Hepatocyte (in vitro differentiated cells): ENCODE data around the gene MBL2. TPM values are rescaled to one million over a fixed set of nuclear protein-coding genes. Genes with fewer than 3 reads are reported as not detected.

Source experiments
- DNase-seq: peaks from one replicate; pipeline ENCODE4 v3.0.0-alpha.2; 2016; ENCODE audit warnings: low spot score
- H2AFZ ChIP-seq: fragments of 200-600 bp; sonication (generic); 2 replicates; pipeline ENCODE4 v1.6.0; 2016; ENCODE audit warnings: antibody characterized with exemption, mild to moderate bottlenecking
- H3K27ac ChIP-seq: fragments of 200-600 bp; sonication (generic); 2 replicates; pipeline ENCODE4 v1.5.1; 2016; ENCODE audit warnings: mild to moderate bottlenecking
- H3K27me3 ChIP-seq: fragments of 200-600 bp; sonication (generic); 2 replicates; pipeline ENCODE4 v1.6.1; 2016
- H3K36me3 ChIP-seq: fragments of 200-600 bp; sonication (generic); replicated peaks from 2 replicates; pipeline ENCODE4 v1.5.1; 2016; ENCODE audit warnings: low read depth; ENCODE audit not compliant: insufficient read depth
- H3K4me1 ChIP-seq: fragments of 200-600 bp; sonication (generic); 2 replicates; pipeline ENCODE4 v1.5.1; 2016; ENCODE audit warnings: mild to moderate bottlenecking, moderate library complexity; ENCODE audit not compliant: insufficient read depth
- H3K4me2 ChIP-seq: fragments of 200-600 bp; sonication (generic); 2 replicates; pipeline ENCODE4 v1.6.0; 2016
- H3K4me3 ChIP-seq: fragments of 200-600 bp; sonication (generic); 2 replicates; pipeline ENCODE4 v1.5.1; 2016; ENCODE audit warnings: mild to moderate bottlenecking
- H3K79me2 ChIP-seq: fragments of 200-600 bp; sonication (generic); 2 replicates; pipeline ENCODE4 v1.6.0; 2017; ENCODE audit warnings: mild to moderate bottlenecking
- H3K9me2 ChIP-seq: fragments of 200-600 bp; sonication (generic); replicated peaks from 2 replicates; pipeline ENCODE4 v1.6.0; 2017; ENCODE audit warnings: mild to moderate bottlenecking; ENCODE audit not compliant: insufficient read depth
- H3K9me3 ChIP-seq: fragments of 200-600 bp; sonication (generic); 2 replicates; pipeline ENCODE4 v1.5.1; 2016; ENCODE audit warnings: low read depth, mild to moderate bottlenecking
- H4K20me1 ChIP-seq: fragments of 200-600 bp; sonication (generic); 2 replicates; pipeline ENCODE4 v1.6.0; 2016; ENCODE audit warnings: mild to moderate bottlenecking; ENCODE audit not compliant: insufficient read depth, poor library complexity, severe bottlenecking
- EZH2 ChIP-seq: fragments of 200-600 bp; sonication (generic); IDR thresholded peaks from 2 replicates; pipeline ENCODE4 v1.6.1; 2016; ENCODE audit warnings: antibody characterized with exemption, mild to moderate bottlenecking, borderline replicate concordance
- EZH2phosphoT487 ChIP-seq: fragments of 200-600 bp; sonication (generic); IDR thresholded peaks from one replicate; pipeline ENCODE4 v1.6.1; 2018; ENCODE audit warnings: antibody characterized with exemption, mild to moderate bottlenecking, low read depth, moderate library complexity; ENCODE audit not compliant: unreplicated experiment, severe bottlenecking
- WGBS: methylation state at CpG from one replicate; pipeline ENCODE4 v1.1.6; 2016; ENCODE audit warnings: low lambda C conversion rate; ENCODE audit errors: missing lambda C conversion rate; 5-methylcytosine and 5-hydroxymethylcytosine counted together
- polyA plus RNA-seq: library from polyadenylated mRNA; unstranded; fragments of >200 nt; fragmentation: Nextera tagmentation; extraction: Ambion mirVana; gene quantifications from 2 replicates; pipeline ENCODE4 v1.2.1, GENCODE V29; 2016
- total RNA-seq: library from RNA; depleted of rRNA; stranded (reverse); fragments of >200 nt; gene quantifications from 2 replicates; pipeline ENCODE4 v1.2.3, GENCODE V29; 2014
- TF ChIP-seq, protein P1 (sequence below): fragments of 200-600 bp; sonication (generic); IDR thresholded peaks from 2 replicates; pipeline ENCODE4 v1.5.1; 2016; ENCODE audit warnings: antibody characterized with exemption, mild to moderate bottlenecking; ENCODE audit not compliant: poor library complexity

The MBL2 gene
- total and polyA plus RNA-seq, 2 experiments from 2014 or later = 0.21 to 1.1 TPM

DNA sequence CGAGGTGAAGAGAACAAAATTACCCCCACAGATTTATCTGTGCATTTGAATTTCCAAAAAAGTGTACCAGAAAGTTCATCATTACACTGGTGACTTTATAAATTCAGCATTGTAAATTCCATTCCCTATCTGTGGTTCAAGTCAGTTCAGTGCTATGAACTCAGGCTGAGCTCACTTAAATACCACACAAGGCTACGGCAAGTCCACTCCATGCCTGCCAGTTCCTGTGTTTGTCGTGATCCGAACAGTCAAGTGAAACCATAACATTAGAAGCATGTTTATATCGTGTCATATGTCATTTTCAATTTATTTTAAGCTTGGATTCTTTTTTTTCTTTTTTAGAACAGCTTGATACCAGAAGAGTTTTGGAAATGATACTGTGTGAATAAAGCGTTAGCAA is 14.8 kb downstream of the MBL2 start:
- 78% methylated on average over 6 of the region's 6 CpGs for WGBS

DNA sequence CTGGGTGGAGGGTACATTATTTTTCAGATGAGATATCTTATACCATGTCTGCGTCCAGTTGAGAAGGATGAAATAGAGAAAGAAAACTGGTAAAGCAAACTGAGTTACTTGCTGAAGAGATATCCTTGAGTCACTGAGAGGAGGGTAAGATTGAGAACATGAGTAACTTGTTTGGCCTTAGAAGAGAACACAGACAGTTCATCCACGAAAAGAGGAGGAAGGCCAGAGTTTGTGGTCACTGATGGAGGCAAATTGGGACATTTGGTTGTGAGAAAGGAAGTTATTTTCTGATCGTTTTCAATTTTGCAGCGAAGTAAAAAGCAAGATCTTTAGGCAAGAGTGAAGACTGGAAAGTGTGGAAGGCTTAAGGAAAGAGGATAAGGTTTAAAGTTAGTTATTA is 15.6 kb downstream of the MBL2 start:
- H3K27ac ChIP-seq = no peak overlapping the region
- no peaks in the 10 kb centered on the region for H3K9me3 ChIP-seq
- no peak for DNase-seq
- H3K79me2 ChIP-seq = no peaks in the 10 kb centered on the region
- no peak overlapping the region for H3K4me2 ChIP-seq
- no peaks in the 10 kb centered on the region for H3K4me1 ChIP-seq
- no peaks in the 10 kb centered on the region for H3K36me3 ChIP-seq
- WGBS = 92% methylated on average over 4 of the region's 4 CpGs
- H3K27me3 ChIP-seq = no peaks in the 10 kb centered on the region
- TF ChIP-seq, protein P1, sequence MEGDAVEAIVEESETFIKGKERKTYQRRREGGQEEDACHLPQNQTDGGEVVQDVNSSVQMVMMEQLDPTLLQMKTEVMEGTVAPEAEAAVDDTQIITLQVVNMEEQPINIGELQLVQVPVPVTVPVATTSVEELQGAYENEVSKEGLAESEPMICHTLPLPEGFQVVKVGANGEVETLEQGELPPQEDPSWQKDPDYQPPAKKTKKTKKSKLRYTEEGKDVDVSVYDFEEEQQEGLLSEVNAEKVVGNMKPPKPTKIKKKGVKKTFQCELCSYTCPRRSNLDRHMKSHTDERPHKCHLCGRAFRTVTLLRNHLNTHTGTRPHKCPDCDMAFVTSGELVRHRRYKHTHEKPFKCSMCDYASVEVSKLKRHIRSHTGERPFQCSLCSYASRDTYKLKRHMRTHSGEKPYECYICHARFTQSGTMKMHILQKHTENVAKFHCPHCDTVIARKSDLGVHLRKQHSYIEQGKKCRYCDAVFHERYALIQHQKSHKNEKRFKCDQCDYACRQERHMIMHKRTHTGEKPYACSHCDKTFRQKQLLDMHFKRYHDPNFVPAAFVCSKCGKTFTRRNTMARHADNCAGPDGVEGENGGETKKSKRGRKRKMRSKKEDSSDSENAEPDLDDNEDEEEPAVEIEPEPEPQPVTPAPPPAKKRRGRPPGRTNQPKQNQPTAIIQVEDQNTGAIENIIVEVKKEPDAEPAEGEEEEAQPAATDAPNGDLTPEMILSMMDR = no peak
- TF ChIP-seq EZH2 (no peak), EZH2phosphoT487 (no peak)
- no peak overlapping the region for H3K4me3 ChIP-seq
- H2AFZ ChIP-seq = no peak overlapping the region
- H3K9me2 ChIP-seq = no peaks in the 10 kb centered on the region
- no peaks in the 10 kb centered on the region for H4K20me1 ChIP-seq

More for the DNA sequence above, 14.8 kb downstream of the MBL2 start:
- Histone ChIP-seq H3K4me1 (no peaks in the 10 kb centered on the region), H3K79me2 (no peaks in the 10 kb centered on the region), H3K4me2 (no peak overlapping the region), H4K20me1 (no peaks in the 10 kb centered on the region), H3K27ac (no peak overlapping the region), H2AFZ (no peak overlapping the region), H3K4me3 (no peak overlapping the region), H3K36me3 (no peaks in the 10 kb centered on the region), H3K9me2 (no peaks in the 10 kb centered on the region), H3K27me3 (no peaks in the 10 kb centered on the region), H3K9me3 (no peaks in the 10 kb centered on the region)
- DNase-seq = no peak
- TF ChIP-seq EZH2 (no peak), EZH2phosphoT487 (no peak)
- TF ChIP-seq, protein P1 = no peak

DNA sequence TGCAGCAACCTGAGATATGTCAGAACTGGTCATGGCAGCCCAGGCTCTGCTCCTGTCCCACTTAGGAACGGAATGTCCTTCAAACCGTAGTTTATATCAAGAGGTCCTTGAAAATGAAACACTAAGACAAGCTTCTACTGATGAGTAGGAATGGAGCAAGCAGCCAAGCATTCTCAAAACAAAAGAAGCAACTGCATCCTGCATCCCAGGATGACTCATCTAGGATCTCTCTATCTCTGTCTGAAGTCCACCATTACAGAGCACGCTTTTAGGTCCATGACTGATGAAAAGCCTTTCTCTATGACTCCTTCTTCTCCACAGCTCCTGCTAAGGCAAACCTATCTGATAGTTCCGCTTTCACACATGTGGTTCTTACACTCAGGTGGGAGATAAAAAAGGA is 16.3 kb downstream of the MBL2 start:
- Histone ChIP-seq H3K4me1 (no peaks in the 10 kb centered on the region), H2AFZ (no peak overlapping the region), H3K9me3 (no peaks in the 10 kb centered on the region), H4K20me1 (no peaks in the 10 kb centered on the region), H3K36me3 (no peaks in the 10 kb centered on the region), H3K9me2 (no peaks in the 10 kb centered on the region), H3K4me2 (no peak overlapping the region), H3K27ac (no peak overlapping the region), H3K4me3 (no peak overlapping the region), H3K27me3 (no peaks in the 10 kb centered on the region), H3K79me2 (no peaks in the 10 kb centered on the region)
- DNase-seq = no peak
- WGBS = 94% methylated on average over 4 of the region's 4 CpGs
- TF ChIP-seq, protein P1 = no peak
- TF ChIP-seq EZH2phosphoT487 (no peak), EZH2 (no peak)

DNA sequence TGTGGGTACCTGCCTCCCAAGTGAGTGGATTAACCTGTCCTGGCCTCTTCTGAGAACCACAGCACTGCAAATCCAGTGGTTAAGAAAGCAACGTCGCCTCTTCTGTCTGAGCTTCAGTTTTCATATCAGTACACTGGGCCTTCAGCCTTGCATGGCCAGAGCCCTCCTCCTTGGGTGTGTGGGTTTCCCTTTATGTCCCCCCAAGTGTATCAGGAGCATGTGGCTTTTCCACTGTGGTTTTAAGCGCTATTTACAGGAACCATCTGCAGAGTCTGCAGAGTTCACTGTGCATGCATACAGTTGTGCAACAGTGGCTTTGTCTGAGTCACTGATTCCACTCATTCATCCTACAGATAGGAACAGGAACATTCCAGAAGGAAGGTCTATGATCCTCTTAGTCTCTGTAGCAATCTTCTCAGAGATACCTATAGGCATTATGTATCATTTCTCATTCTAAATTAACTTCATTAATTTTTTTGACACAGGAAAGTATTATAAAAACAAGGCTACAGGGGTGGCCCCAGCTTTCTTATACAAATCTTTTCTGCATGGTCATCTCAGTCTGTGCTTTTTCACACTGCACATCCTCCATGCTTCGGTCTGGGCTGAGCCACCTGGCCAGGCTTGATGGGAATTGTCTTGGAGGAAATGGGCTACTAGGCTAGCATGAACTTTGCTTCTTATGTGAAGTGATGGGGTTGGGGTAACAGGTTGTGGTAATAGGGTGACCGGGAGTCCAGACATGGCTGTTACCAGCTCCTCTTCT is 17.1 kb downstream of the MBL2 start:
- Histone ChIP-seq H2AFZ (no peak overlapping the region), H3K27ac (peak overlapping the region; percentile 62)
- WGBS = 91% methylated on average over 5 of the region's 5 CpGs

More for the DNA sequence above, 17.1 kb downstream of the MBL2 start:
- Histone ChIP-seq H4K20me1 (no peaks in the 10 kb centered on the region), H3K4me3 (no peak overlapping the region), H3K4me1 (no peaks in the 10 kb centered on the region), H3K79me2 (no peaks in the 10 kb centered on the region), H3K9me2 (no peaks in the 10 kb centered on the region), H3K36me3 (no peaks in the 10 kb centered on the region), H3K9me3 (no peaks in the 10 kb centered on the region), H3K4me2 (peak overlapping the region; percentile 15), H3K27me3 (no peaks in the 10 kb centered on the region)
- DNase-seq = peak; percentile 75
- TF ChIP-seq EZH2 (no peak), EZH2phosphoT487 (no peak)
- TF ChIP-seq, protein P1 = no peak
